Middle frontal gyrus (tissue), 1 donor: ENCODE results near the gene POLE4.

Experiments
- DNase-seq: peaks from one replicate; pipeline ENCODE4 v3.0.0-alpha.2; 2015; ENCODE audit warnings: low spot score; ENCODE audit errors: extremely low spot score

The POLE4 gene

GRCh38 chr2:74985978-74986609 lies 27.7 kb downstream of the POLE4 start:
- DNase-seq: no peak

- no peak for DNase-seq
Measured at GRCh38 chr2:74991977-74992376, 33.5 kb downstream of the POLE4 start.

GRCh38 chr2:74999468-74999867 lies 41.0 kb downstream of the POLE4 start:
- DNase-seq: no peak

GRCh38 chr2:75002007-75002406 lies 43.6 kb downstream of the POLE4 start:
- no peak for DNase-seq

- DNase-seq: no peak
Measured at GRCh38 chr2:75003276-75003675, 44.8 kb downstream of the POLE4 start.

GRCh38 chr2:75003773-75004172 lies 45.3 kb downstream of the POLE4 start:
- DNase-seq: no peak

GRCh38 chr2:75006041-75006440 lies 47.6 kb downstream of the POLE4 start:
- DNase-seq: no peak

- no peak for DNase-seq
Measured at GRCh38 chr2:75007061-75007460, 48.6 kb downstream of the POLE4 start.

GRCh38 chr2:75007819-75008218 lies 49.4 kb downstream of the POLE4 start:
- no peak for DNase-seq

GRCh38 chr2:75010571-75010970 lies 52.1 kb downstream of the POLE4 start:
- DNase-seq: no peak

- DNase-seq: no peak
Measured at GRCh38 chr2:75012080-75012479, 53.6 kb downstream of the POLE4 start.

- no peak for DNase-seq
Measured at GRCh38 chr2:75018162-75018561, 59.7 kb downstream of the POLE4 start.
